D721Med (cell line): ENCODE measurements around the gene KLF13.

Experiments
- DNase-seq: peaks from one replicate; pipeline ENCODE4 v3.0.0; 2011; ENCODE audit warnings: low spot score; ENCODE audit not compliant: insufficient read length
- FAIRE-seq: peaks from 2 replicates; lab custom pipeline; 2011; peaks lifted over from hg19 to GRCh38; lab: Jason Lieb, UNC
- TF ChIP-seq, protein P1 (sequence below): IDR thresholded peaks from 2 replicates; pipeline ENCODE4 v1.5.1; 2012; ENCODE audit warnings: mild to moderate bottlenecking, control low read depth; ENCODE audit not compliant: insufficient read depth; ENCODE audit errors: missing control alignments

The KLF13 gene

DNA sequence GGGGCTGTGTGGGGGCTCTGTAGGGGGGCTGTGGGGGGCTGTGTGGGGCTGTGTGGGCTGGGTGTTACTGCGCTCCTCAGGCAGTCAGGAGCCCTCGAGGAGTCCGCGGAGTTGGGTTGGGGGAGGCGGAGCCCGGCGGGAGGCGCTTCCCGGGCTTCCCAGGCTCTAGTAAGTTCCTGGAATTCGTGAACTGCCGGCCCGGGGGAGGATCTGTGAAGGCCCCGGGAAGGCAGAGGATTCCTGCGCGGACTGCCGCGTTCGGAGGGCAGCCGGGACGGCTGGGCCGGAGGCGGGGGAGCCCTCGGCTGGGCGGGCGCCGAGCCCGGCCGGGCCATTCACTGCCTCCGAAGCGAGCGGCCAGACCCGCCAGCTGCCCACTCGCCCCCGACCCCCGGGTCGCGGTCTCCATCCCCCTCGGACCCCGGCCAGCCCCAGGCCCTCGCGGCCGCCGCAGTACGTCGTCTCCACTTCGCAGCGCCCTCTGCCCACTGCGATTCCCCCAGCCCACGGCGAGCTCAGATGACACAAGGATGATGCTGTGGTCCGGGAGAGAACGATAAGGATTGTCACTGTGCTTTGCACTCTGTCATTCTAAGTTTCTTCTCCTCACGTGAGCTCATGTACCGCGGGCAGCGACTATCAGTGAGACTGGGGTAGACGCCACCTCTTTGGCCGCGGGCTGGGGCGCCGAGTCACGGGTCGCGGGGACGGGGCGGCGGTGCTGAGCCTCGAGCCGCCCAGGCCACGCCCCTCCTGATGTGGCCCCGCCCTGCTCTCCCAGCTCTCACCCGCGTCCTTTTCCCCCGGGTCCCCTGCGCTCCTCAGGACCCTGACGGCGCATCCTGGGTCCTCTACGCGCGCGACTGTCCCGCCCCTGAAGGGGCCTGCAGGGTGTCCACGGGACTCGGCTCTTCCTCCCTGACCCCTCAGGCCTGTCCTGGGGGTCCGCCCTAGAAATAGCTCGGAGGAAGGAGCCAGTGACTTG, 65.3 kb downstream of the KLF13 start:
- FAIRE-seq (no peak), DNase-seq (no peak)
- TF ChIP-seq, protein P1, sequence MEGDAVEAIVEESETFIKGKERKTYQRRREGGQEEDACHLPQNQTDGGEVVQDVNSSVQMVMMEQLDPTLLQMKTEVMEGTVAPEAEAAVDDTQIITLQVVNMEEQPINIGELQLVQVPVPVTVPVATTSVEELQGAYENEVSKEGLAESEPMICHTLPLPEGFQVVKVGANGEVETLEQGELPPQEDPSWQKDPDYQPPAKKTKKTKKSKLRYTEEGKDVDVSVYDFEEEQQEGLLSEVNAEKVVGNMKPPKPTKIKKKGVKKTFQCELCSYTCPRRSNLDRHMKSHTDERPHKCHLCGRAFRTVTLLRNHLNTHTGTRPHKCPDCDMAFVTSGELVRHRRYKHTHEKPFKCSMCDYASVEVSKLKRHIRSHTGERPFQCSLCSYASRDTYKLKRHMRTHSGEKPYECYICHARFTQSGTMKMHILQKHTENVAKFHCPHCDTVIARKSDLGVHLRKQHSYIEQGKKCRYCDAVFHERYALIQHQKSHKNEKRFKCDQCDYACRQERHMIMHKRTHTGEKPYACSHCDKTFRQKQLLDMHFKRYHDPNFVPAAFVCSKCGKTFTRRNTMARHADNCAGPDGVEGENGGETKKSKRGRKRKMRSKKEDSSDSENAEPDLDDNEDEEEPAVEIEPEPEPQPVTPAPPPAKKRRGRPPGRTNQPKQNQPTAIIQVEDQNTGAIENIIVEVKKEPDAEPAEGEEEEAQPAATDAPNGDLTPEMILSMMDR, result no peak

DNA sequence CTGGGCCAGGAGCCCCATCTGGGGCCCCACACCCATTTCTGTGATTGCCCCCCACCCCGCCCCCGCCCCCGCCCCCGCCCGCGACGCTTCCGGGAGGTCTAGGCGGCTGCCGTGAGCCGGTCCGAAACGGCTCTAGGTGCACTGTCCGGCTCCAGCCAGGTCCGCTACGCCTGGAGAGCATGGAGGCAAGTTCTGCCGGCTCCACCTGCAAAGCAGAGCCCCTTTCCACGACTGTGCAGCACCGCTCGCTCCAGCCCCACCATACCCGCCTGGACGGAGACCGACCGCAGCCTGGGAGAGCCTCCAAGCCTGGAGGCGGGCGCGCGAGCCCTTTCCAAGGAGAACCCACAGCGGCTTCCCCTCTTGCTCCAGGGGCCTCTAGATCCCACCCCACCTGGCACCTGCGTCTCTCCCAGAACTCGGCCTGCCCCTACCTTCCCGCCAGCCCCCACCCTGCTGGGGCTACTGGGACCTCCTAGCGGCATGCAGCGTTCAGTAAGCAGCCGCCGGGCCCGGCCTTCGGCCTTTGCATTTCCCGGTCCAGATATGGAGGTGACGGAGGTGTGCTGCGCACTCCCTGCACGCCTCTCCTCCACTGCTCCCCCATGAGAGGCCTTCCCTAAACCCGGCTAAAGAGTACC, 66.2 kb downstream of the KLF13 start:
- FAIRE-seq (no peak), DNase-seq (no peak)
- TF ChIP-seq, protein P1, result no peak

DNA sequence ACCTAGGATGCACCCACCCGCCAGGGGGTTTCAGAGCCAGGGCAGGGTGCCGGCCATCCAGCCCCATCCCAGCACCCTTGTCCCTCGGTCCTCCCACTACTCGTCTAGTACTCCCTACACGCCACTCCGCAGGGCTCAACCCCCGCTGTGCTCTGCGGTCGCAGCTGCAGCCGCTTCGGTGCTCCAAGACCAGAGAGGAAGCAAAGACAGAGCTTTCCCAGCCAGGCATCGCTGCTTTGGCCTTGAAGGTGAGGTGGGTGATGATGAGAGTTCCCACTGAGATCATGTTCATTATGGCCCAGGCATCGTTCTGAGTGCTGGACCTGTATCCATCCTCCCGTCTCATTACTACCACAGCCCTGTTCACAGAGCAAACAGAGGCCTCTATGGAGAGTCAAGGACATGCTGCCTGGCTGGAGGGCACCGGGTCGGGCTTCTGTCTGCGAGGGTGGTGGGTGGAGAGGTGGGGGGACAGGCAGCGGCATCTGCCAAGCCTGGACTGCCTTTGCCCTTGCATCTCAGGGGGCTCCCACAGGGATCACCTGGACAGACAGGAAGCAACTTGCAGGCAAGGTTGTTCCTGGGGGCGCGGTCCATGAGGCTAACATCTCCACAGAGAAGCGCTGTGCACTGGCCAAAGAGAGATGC, 66.9 kb downstream of the KLF13 start:
- TF ChIP-seq, protein P1, result no peak
- DNase-seq (no peak), FAIRE-seq (no peak)

DNA sequence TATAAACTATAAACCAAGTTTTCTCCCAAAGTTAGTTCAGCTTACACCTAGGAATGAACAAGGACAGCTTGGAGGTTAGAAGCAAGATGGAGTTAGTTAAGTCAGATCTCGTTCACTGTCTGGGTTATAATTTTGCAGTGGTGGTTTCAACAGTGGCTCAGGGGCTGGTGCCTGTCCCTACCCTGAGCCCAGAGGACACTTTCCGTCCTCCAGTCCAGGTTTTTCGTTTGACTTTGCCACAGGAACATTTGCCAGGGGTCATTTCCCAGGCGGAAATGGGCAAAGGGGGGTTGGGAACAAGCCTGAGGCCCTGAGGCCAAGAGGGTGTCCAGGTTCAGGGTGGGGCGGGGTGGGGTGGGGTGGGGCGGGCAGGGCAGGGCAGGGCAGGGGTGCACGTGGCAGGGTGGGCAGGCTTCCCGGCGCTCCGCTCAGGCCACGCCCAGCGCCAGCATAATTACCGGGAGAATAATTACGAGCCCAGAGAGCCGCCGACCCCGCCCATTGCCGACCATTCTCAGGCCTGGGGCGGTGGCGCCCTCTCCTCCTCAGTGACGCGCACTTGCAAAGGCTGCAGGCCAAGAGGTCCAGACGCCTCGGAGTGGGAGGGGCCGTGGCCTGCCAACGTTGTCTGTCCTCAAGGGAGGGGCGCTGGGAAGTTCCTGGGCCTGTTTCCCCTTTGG, 70.4 kb downstream of the KLF13 start:
- TF ChIP-seq, protein P1, result peak; percentile 21
- no peak for DNase-seq
- no peak for FAIRE-seq

DNA sequence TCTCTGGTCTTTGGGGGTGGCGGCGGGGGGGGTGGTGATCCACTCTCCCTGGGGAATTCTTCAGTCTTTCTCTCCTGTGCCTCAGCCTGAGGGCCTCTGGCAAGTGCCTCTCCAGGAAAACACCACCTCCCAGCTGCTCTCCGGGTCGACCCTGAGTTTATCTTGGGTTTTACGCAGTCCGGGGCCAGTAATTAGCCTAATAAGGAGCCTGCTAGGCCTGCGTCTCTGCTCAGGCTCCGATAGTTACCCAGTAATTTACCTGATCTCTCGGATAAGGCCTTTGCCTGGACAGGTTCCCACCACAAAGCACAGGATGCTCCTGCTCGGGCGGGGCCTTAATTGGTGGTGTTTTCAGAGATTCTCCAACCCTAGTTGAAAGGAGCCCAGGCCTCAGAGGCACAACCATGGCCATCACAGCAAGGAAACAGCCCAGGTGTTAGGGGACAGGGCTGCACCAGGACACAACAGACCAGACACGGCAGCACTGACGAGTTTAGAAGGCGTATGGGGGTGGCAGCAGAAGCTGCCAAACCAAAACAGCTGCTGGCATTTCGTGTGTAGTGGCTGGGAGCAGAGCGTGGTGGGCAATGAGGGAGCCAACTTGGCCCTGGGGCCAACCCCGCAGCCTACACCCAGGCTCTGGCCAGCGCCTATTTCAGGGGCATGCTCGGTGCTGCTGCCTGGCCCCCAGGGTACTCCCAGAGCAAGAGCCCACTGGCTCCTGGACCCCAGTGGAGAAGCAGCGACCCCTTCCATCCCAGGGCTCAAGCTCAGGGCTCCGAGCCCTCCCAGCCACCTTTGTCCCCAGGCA, 71.4 kb downstream of the KLF13 start:
- TF ChIP-seq, protein P1, result no peak
- FAIRE-seq (no peak), DNase-seq (no peak)

DNA sequence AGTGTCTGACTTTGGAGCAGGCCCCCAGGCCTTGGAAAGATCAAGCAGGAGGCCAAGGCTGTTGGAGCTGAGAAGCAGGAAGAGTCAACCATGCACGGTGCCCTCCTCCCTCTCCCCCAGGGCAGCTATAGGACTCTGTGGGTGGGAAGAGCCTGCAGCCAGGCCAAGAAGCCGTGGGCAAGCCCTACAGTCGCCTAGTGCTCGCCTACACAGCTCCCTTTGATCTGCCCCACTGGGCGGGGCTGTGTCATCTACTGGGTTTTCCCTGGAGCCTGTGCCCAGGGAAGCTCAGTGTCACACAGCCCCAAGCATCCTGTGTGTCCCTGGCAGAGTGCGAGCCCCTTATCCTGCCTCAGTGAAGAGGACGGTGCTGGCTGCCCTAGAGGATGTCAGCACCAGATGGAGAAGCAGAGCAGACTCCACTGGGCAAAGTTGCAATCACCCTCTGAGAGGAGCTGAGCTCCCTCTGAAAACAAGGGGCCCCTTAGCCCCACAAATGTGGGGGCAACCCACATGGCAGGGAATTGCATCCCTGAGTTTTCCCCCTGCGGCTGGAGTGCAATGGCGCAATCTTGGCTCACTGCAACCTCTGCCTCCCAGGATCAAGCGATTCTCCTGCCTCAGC, 72.2 kb downstream of the KLF13 start:
- TF ChIP-seq, protein P1, result no peak
- FAIRE-seq, result no peak
- no peak for DNase-seq
